HG02571 (cell line): ENCODE results near the gene C2CD4C.
"Not testable (repeated sequence)": the region's sequence is repeated elsewhere in the genome, so short reads cannot be mapped to it uniquely, and the experiment has no call there.

Experiments used
- ATAC-seq: cut with Tn5 transposase; IDR thresholded peaks from one replicate; pipeline ENCODE4 v1.9.1; 2021; ENCODE audit warnings: mild to moderate bottlenecking, moderate library complexity; ENCODE audit not compliant: unreplicated experiment

The C2CD4C gene

DNA sequence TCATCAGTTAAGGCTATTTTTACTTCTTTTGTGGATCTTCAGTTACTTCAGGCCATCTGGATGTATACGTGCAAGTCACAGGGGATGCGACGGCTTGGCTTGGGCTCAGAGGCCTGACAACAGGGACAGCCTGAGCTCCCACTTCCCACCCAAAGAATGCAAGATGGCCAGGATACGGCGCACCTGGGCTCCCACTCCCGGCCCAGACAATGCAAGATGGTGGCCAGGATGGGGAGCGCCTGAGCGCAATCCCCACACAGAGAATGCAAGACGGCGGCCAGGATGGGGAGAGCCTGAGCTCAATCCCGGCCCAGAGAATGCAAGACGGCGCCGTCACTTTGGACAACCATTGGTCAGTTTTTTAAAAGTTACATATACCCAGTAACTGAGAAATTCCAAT, 39.1 kb downstream of the C2CD4C start:
- ATAC-seq: no peak

DNA sequence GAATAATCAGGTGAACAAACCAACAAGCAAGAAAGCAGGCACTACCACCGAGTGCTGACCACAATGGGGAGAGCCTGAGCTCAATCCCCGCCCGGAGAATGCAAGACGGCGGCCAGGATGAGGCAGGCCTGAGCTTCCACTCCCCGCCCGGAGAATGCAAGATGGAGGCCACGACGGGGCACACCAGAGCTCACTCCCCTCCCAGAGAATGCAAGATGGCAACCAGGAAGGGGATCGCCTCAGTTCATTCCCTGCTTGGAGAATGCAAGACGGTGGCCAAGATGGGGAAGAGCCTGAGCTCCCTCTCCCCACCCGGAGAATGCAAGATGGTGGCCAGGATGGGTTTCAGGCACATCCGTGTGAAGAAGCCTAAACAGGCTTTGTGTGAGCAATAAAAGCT, 39.7 kb downstream of the C2CD4C start:
- ATAC-seq: no peak

DNA sequence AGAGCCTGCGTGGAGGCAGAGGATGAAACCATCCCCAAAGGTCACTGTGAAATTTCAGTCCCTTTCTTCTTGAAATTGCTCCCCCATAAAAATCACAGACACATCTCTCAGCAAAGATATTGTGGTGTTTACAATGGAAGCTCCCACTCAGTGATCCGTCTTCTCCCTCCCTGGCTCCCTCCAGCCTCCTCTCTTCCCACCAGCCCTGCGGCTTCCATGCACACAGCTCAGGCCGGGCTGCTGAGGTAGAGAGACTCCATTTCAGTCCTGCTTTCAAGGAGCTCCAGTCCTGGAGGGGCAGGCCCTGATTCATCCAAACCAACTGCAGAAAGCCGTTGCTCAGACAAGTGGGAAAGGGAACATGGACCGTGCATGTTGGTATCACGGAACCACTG, 40.3 kb downstream of the C2CD4C start:
- no peak for ATAC-seq

DNA sequence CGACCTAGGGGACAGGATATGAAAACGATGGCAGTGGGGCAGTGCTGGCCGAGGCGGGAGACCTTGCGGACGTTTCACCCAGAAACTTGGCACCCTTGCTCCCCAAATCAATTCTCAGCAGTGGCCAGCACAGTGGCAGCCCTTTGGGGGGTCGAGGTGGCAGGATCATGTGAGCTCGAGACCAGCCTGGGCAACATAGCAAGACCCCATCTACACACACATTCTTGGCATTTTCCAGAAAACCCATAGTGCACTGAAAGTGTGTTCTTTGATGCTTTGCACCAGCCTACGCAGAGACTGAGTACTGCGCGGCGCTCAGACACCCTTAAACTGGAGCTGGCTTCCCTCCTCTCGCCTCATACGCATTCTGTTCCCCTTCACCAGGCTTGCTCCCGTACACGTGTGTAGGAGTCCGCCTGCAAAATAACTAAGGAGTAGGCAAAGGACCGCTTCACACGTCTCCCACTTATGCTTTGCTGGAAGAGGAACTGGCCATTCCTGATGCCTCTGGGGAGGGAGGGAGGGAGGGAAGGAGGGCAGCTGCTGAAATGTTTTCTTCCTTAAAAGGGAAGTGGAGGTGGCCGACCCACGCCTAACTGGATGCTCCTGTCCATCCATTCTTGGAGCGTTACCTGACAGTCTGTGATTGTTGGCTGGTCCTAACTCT, 40.9 kb downstream of the C2CD4C start:
- no peak for ATAC-seq

DNA sequence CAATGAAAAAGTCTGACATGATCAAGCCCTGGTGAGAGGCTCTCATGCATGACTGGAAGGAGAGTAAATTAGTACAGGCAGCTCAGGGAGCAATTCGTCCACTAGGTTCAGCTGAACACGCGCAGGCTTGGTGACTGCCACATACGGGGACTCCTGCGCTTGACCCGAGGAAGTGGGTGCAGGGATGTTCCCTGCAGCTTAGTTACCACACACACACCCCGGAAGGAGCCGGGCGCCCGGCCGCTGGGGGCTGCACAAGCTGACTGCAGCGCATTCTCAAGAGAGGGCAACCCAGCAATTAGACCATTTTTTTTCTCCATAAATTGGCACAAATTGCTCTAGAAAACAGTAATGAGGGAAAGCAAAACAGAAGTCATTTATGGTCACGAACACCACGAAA, 41.4 kb downstream of the C2CD4C start:
- ATAC-seq: no peak

DNA sequence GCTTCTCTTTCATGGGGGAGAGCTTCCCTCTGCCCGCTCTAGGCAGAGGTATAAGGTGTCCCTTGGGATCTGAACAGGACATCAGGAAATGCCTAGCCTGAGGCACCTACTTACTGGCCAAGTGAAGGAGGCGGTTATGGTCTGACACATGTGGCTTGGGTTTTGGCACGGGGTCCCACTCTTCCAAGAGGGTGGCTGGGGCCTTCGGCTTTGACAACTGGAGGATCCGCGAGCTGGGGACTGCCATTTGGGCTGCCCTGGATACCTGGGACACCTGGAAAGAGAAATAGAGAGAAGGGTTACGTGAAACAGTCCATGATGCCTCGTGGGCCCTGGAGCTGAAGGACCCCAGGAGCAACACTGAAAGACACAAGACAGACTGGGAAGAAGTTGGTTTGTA, 42.0 kb downstream of the C2CD4C start:
- no peak for ATAC-seq

DNA sequence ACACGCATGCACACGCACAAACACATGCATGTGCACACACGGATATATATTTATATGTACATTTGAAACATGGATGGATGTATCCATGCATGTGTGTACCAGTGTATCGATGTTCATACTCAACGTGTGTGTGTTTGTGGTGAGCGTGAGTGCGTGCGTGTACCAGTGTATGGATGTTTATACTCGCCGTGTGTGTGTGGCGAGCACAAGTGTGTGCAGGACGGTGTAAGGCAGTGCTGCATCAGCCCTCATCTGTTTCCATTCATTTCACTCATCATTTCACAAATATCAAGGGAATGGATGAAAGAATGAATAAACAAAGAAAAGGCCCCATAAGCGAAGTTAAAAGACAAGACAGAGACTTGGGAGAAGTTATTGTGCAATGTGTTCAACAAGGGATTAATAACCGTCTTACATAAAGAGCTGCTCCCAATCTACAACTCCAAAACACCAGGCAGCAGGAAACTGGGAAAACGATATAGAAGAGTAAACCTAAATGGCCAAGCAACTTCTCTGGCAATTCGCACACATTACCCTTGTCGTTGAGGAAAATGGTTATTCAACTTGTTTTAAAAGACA, 42.7 kb downstream of the C2CD4C start:
- ATAC-seq: no peak

DNA sequence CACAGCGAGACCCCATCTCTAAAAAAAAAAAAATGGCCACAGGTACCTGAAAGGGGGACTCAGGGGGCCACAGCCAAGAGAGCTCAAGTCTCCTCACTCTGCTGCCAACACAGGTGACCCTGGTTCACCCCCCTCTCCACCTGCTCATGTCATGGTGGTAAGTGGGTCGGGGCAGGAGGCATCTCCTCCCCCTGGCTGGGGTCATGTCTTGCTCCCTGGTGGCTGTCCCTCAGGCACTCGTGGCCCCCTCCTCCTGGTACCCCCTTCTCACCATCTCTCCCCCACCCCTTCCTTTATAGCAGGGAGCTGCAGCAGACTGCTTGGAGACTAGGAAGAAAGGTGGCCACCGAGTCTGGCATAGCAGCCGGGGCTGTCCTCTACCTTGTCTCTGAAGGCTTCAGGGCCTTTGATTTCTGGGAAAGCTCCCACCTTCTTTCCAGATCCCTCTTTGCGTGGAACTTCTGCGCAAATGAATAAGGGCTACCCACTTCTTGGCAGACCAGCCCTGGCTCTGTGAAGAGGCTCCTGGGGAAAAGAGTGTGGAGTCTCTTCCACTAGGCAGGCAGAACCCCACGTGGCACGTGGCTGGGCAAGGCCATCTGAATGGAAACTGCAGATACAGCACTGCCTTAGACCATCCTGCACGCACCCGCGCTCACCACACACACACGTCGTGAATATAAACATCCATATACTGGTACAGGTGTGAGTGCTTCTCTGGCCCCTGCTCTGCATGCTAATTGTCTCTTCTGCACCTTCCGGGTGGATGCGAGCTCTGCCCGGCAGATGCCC, 44.3 kb downstream of the C2CD4C start:
- ATAC-seq: no peak

DNA sequence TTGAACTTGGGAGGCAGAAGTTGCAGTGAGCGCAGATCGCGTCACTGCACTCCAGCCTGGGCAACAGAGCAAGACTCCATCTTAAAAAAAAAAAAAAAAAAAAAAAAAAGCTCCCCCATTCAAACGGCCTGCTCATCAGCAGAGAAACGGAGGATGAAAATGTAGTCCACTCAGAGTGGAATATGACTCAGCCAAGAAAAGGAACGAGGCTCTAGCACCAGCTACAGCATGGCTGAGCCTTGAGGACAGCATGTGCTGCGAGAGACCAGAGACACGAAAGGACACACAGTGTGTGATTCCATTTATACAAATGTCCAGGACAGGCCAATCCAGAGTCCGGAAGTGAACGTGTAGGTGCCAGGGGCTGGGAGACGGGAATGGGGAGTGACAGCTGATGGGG, 46.3 kb downstream of the C2CD4C start:
- ATAC-seq: no peak

DNA sequence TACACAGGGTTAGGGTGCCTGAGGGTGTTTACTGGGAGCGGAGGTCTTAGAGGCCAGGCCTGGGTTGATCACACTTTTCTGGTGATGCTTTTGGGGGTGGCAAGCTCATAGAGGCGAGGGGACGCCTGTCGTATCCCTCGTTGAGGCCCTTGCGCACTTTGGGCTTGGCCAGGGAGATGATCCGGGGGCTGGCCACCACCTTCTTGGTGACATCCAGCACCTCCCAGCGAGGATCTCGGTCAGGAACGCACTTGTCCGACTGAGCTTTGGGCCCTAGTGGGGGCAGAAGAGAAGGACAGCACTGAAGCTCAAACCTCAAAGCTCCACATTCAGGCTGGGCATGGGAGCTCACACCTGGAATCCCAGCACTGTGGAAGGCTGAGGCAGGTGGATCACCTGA, 46.8 kb downstream of the C2CD4C start:
- ATAC-seq: no peak

DNA sequence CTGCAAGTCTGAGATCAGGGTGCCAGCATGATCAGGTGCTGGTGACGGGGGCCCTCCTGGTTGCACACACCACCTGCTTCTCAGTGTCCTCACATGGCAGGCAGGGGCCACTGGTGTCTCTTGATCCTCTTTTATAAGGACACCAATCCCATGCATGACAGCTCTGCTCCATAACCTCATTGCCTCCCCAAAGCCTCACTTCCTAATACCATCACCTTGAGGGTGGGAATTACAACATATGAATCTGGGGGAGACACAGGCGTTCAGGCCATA, 49.4 kb downstream of the C2CD4C start:
- no peak for ATAC-seq

DNA sequence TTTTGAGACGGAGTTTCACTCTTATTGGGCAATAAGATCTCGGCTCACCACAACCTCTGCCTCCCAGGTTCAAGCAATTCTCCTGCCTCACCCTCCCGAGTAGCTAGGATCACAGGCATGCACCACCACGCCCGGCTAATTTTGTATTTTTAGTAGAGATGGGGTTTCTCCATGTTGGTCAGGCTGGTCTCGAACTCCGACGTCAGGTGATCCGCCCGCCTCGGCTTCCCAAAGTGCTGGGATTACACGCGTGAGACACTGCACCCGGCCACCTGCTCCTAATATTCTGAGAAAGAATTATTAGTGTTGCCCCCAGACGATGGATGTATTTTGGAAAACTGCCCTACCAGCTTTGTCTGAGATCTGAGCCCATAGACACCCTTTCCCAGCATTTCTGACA, 53.4 kb downstream of the C2CD4C start:
- ATAC-seq: not testable (repeated sequence)
